Fibroblast of lung (primary cell): Measurements from ENCODE around the gene ALG2. TPM values are rescaled to one million over a fixed set of nuclear protein-coding genes. Genes with fewer than 3 reads are reported as not detected.
A peak's percentile ranks its signal among the peaks of the same experiment; 100 is the strongest.

ENCODE experiments used
- DNase-seq, 2 donors: peaks; one replicate each; pipeline versions ENCODE4 v3.0.0 to v3.0.0-alpha.2; 2010; ENCODE audit warnings: low read depth in 2 of 2
- H2AFZ ChIP-seq: 2 replicates; pipeline ENCODE4 v1.5.1; 2012; ENCODE audit warnings: low read length, control low read depth, inconsistent platforms
- H3K27ac ChIP-seq: 2 replicates; pipeline ENCODE4 v1.5.1; 2011; ENCODE audit warnings: low read length, control low read depth; ENCODE audit not compliant: insufficient read depth
- H3K27me3 ChIP-seq: 2 replicates; pipeline ENCODE4 v1.5.1; 2011; ENCODE audit warnings: mild to moderate bottlenecking, low read length; ENCODE audit not compliant: control insufficient read depth, insufficient read depth
- H3K36me3 ChIP-seq: 2 replicates; pipeline ENCODE4 v1.5.1; 2011; ENCODE audit warnings: low read length; ENCODE audit not compliant: control insufficient read depth, insufficient read depth
- H3K4me1 ChIP-seq: 2 replicates; pipeline ENCODE4 v1.5.1; 2011; ENCODE audit warnings: low read length; ENCODE audit not compliant: control insufficient read depth, insufficient read depth; ENCODE audit errors: extremely low read depth
- H3K4me2 ChIP-seq: 2 replicates; pipeline ENCODE4 v1.5.1; 2011; ENCODE audit warnings: low read length, control low read depth; ENCODE audit not compliant: insufficient read depth; ENCODE audit errors: extremely low read depth
- H3K4me3 ChIP-seq, 4 experiments: fragments of 200-600 bp in 1 of 4; sonication (generic) in 1 of 4; replicated peaks in 1 of 4; 2 replicates each; pipeline ENCODE4 v1.5.1; 2011 to 2016; ENCODE audit warnings: low read length in 4 of 4, low read depth in 3 of 4, mild to moderate bottlenecking in 3 of 4, control low read depth in 2 of 4, inconsistent platforms in 1 of 4, mixed read lengths in 1 of 4; ENCODE audit not compliant: insufficient read depth in 1 of 4; ENCODE audit errors: control extremely low read depth in 1 of 4
- H3K79me2 ChIP-seq: 2 replicates; pipeline ENCODE4 v1.5.1; 2012; ENCODE audit warnings: mild to moderate bottlenecking, low read length, inconsistent platforms; ENCODE audit not compliant: control insufficient read depth, insufficient read depth
- H3K9ac ChIP-seq: 2 replicates; pipeline ENCODE4 v1.5.1; 2011; ENCODE audit warnings: mild to moderate bottlenecking, low read length, control low read depth; ENCODE audit not compliant: insufficient read depth
- H3K9me3 ChIP-seq: 2 replicates; pipeline ENCODE4 v1.5.1; 2012; ENCODE audit warnings: low read depth, low read length; ENCODE audit not compliant: control insufficient read depth, insufficient read depth
- H4K20me1 ChIP-seq: 2 replicates; pipeline ENCODE4 v1.5.1; 2011; ENCODE audit warnings: low read length; ENCODE audit not compliant: control insufficient read depth, insufficient read depth; ENCODE audit errors: extremely low read depth
- EZH2 ChIP-seq: IDR thresholded peaks from 2 replicates; pipeline ENCODE4 v1.5.1; 2012; ENCODE audit warnings: low read length, control low read depth, mild to moderate bottlenecking; ENCODE audit errors: missing control alignments
- polyA plus RNA-seq, 2 donors: library from polyadenylated mRNA; depleted of rRNA in 1 of 2; stranded (reverse) in 1 of 2; unstranded in 1 of 2; fragments of >200 nt; gene quantifications; 2 replicates each; pipeline ENCODE4 v1.2.1, GENCODE V29; 2011 to 2012; ENCODE audit warnings: missing spikeins in 1 of 2
- total RNA-seq: library from RNA; depleted of rRNA; stranded (reverse); fragments of >200 nt; gene quantifications from 2 replicates; pipeline ENCODE4 v1.2.1, GENCODE V29; 2014
- TF ChIP-seq, protein P1 (sequence below), 2 donors: IDR thresholded peaks in 1 of 2; conservative IDR thresholded peaks in 1 of 2; 1 replicate in 1 of 2; 2 replicates in 1 of 2; pipeline ENCODE4 v1.5.1; 2011 to 2012; ENCODE audit warnings: low read length in 2 of 2, control low read depth in 1 of 2, inconsistent platforms in 1 of 2, low read depth in 1 of 2, mild to moderate bottlenecking in 1 of 2

The ALG2 gene
- total and polyA plus RNA-seq, 2 donors (not counting 1 experiment from before 2014, with no cell fraction given): 37.8 to 62.2 TPM

DNA sequence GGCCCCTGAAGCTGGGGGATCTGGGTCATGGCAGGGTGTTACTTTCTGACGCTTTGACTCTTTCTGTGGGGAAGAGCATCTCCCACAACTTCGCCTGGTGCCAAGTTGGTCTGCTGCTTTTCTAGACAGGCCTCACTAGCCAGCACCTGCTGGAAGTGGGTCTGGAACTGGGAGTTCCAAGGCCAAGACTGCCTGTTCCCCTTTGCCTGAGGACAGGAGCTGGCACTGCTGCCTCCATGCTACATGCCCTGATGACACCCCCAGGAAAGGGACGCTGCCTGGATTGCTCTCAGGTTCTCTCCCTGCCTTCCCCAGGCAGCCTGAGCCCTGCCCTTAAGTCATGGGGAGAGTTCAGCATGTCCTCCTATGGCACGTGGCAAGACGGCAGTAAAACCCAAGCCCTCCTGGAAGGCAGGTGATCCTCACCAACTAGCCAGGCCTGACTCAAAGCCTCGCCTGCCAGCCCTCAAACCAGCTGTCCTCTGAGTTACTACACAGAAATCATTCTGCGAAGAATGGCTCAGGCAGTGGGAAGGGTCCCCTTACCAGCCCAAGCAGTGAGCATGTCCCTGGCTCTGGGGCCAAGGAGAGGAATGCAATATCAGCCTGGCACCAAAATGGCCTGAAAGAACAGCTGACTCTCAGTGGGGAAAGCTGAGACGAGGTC, 36.1 kb upstream of the ALG2 start:
- Histone ChIP-seq H3K36me3 (no peaks in the 10 kb centered on the region), H3K27ac (no peak overlapping the region), H3K4me3 (no peak overlapping the region), H3K4me1 (peaks cover 9% of the 10 kb centered on the region), H2AFZ (no peak overlapping the region), H3K27me3 (no peaks in the 10 kb centered on the region), H3K9ac (no peak overlapping the region), H3K9me3 (no peaks in the 10 kb centered on the region), H4K20me1 (no peaks in the 10 kb centered on the region), H3K79me2 (no peaks in the 10 kb centered on the region), H3K4me2 (no peak overlapping the region)
- TF ChIP-seq, protein P1, sequence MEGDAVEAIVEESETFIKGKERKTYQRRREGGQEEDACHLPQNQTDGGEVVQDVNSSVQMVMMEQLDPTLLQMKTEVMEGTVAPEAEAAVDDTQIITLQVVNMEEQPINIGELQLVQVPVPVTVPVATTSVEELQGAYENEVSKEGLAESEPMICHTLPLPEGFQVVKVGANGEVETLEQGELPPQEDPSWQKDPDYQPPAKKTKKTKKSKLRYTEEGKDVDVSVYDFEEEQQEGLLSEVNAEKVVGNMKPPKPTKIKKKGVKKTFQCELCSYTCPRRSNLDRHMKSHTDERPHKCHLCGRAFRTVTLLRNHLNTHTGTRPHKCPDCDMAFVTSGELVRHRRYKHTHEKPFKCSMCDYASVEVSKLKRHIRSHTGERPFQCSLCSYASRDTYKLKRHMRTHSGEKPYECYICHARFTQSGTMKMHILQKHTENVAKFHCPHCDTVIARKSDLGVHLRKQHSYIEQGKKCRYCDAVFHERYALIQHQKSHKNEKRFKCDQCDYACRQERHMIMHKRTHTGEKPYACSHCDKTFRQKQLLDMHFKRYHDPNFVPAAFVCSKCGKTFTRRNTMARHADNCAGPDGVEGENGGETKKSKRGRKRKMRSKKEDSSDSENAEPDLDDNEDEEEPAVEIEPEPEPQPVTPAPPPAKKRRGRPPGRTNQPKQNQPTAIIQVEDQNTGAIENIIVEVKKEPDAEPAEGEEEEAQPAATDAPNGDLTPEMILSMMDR (conservative IDR thresholded peaks at IDR 0.05 in 1 of 2, IDR thresholded peaks at IDR 0.05 in 1 of 2; ENCODE audit: low read depth in 1 of 2, low read length in 2 of 2): no peak
- TF ChIP-seq EZH2: no peak
- DNase-seq: no peak

DNA sequence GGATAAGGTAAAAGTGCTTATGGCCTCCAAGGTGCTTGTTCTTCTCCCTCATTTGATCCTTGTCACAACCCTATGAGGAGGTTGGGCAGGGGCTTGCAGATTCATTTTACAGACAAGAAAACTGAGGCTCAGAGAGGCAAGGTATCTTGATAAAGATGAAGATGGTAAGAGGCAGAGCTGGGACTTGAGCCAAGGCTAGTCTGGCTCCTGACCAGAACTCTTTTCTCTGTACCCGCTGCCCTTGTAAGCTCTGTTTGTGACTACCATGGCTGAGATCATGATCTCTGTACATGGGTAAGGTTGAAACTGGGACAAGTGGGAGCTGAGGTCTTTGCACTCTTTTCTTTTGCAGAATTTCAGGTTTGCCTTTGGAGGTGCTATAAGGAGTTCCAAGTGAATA, 33.9 kb upstream of the ALG2 start:
- TF ChIP-seq, protein P1 (conservative IDR thresholded peaks at IDR 0.05 in 1 of 2, IDR thresholded peaks at IDR 0.05 in 1 of 2; ENCODE audit: low read depth in 1 of 2, low read length in 2 of 2): no peak
- TF ChIP-seq EZH2: no peak
- Histone ChIP-seq H3K4me1 (peaks cover 9% of the 10 kb centered on the region), H2AFZ (no peak overlapping the region), H3K27ac (no peak overlapping the region), H4K20me1 (no peaks in the 10 kb centered on the region), H3K4me2 (no peak overlapping the region), H3K9me3 (no peaks in the 10 kb centered on the region), H3K79me2 (no peaks in the 10 kb centered on the region), H3K27me3 (no peaks in the 10 kb centered on the region), H3K36me3 (no peaks in the 10 kb centered on the region), H3K9ac (no peak overlapping the region), H3K4me3 (no peak overlapping the region)
- DNase-seq: no peak

DNA sequence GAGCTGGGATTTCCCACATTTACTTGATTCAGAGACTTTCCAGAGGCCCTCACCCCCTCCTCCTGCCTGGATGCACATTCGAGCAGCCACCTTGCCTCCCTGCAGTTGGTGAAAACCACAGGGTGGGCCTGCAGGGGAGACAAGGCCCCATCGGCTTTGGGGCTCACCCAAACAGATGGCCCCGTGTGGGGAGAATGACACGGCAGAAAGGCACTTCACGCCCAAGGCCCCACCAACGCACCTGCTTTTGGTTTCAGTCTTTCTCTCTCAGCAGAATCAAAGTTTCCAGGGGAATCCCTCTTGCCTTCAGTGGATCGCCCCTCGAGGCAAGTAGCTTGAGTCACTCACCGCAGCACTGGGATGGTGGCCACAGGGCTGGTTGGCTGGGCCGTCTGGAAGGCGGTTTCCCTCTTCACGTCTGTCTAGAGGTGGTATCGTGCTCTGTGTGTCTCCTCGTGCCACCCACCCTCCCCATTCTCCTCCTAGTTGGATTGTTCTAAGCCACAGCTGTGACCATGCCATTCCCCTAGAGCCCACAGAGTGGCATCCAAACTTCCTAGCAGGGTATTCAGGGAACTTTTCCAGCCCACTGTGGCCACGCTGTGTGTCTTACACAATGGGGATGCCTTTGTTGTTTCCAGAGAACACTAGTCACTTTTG, 32.2 kb upstream of the ALG2 start:
- DNase-seq: peak in 1 of 2 donors; percentile 18
- no peak overlapping the region for H3K4me2 ChIP-seq
- H2AFZ ChIP-seq: no peak overlapping the region
- H4K20me1 ChIP-seq: no peaks in the 10 kb centered on the region
- no peak overlapping the region for H3K9ac ChIP-seq
- H3K4me1 ChIP-seq: no peaks in the 10 kb centered on the region
- no peaks in the 10 kb centered on the region for H3K36me3 ChIP-seq
- no peak overlapping the region for H3K4me3 ChIP-seq
- TF ChIP-seq EZH2: no peak
- TF ChIP-seq, protein P1 (conservative IDR thresholded peaks at IDR 0.05 in 1 of 2, IDR thresholded peaks at IDR 0.05 in 1 of 2; ENCODE audit: low read depth in 1 of 2, low read length in 2 of 2): no peak
- H3K9me3 ChIP-seq: no peaks in the 10 kb centered on the region
- no peaks in the 10 kb centered on the region for H3K27me3 ChIP-seq
- no peaks in the 10 kb centered on the region for H3K79me2 ChIP-seq
- no peak overlapping the region for H3K27ac ChIP-seq
